ENCODE results near the gene ITGB3. TPM values are rescaled to one million over a fixed set of nuclear protein-coding genes. Genes with fewer than 3 reads are reported as not detected.

Gene ITGB3
- total and polyA plus RNA-seq, 9 of the 15 experiments (the other 6 are each of a cell fraction or from before 2014, with no cell fraction given) = 0.08 to 2.6 (median 0.62) TPM; not detected in 1

DNA sequence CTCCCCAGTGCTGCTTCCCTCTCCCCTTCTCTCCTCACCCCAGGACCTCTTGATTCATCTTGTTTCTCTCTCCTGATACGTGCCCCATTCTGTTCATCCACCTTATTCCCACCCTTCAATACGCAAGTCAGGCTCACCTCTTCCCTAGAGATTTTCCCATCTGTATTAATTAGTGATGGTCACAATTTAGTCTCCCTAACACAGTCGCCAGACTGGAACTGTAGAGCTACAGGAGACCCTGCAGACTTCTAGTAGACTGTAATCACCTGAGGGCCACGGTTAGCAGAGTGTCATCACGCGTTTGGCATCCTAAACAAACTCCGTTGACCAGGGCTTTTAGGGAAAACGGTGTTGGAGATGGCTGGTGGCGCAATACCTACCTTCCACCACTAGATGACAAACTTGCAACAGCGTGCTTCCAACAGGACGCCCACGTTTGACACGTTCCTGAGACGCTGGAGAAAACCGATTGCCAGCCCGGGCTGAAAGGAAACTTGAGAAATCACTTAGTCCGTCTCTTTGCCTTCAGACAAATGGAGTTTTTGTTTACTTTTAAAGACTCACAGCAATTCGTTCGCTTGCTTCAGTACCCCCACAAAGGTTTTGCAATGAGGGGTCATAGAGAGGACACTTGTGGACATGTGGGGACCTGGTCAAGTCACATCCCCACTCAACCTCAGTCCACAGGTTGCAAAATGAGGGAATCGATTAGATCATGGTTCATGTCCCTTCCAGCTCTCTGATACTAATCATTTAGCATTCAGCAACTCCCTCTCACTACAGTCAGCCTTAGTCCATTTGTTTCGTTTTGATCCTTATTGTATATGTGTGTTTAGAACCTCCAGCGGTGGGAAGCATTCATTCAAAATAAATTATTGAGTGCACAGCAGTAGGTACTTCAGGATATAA lies 23.8 kb upstream of the ITGB3 start (continued):
- TF ChIP-seq SMAD4 (CRISPR knock-in tag; conservative IDR thresholded peaks at IDR 0.05) (no peak), NR4A1 (CRISPR knock-in tag; IDR thresholded peaks at IDR 0.05) (no peak), NR4A1 (tag; IDR thresholded peaks at IDR 0.05) (peak; percentile 72; the same call in 1 of the 2 replicates), HDGF (IDR thresholded peaks at IDR 0.05) (0 out of 2 replicates have a peak, but pooled peaks have one; percentile 35), RFX7 (CRISPR knock-in tag; IDR thresholded peaks at IDR 0.05) (no peak), DNMT1 (IDR thresholded peaks at IDR 0.05) (0 out of 2 replicates have a peak, but pooled peaks have one; percentile 59), BCOR (IDR thresholded peaks at IDR 0.05) (peak; percentile 12; the same call in 1 of the 2 replicates), ZNF146 (CRISPR knock-in tag; IDR thresholded peaks at IDR 0.05; ENCODE audit: unreplicated experiment) (no peak), PHF20 (IDR thresholded peaks at IDR 0.05; ENCODE audit: partially characterized antibody) (peak; percentile 16), ARHGAP35 (IDR thresholded peaks at IDR 0.05; ENCODE audit: partially characterized antibody) (no peak), L3MBTL2 (IDR thresholded peaks at IDR 0.05) (peak; percentile 80), SOX6 (IDR thresholded peaks at IDR 0.05) (peak; percentile 49; the same call in 1 of the 2 replicates)
- TF ChIP-seq, protein P1, sequence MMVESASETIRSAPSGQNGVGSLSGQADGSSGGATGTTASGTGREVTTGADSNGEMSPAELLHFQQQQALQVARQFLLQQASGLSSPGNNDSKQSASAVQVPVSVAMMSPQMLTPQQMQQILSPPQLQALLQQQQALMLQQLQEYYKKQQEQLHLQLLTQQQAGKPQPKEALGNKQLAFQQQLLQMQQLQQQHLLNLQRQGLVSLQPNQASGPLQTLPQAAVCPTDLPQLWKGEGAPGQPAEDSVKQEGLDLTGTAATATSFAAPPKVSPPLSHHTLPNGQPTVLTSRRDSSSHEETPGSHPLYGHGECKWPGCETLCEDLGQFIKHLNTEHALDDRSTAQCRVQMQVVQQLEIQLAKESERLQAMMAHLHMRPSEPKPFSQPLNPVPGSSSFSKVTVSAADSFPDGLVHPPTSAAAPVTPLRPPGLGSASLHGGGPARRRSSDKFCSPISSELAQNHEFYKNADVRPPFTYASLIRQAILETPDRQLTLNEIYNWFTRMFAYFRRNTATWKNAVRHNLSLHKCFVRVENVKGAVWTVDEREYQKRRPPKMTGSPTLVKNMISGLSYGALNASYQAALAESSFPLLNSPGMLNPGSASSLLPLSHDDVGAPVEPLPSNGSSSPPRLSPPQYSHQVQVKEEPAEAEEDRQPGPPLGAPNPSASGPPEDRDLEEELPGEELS (CRISPR knock-in tag; IDR thresholded peaks at IDR 0.05; ENCODE audit: borderline replicate concordance) = peak; percentile 71; the same call in 1 of the 2 replicates
- TF ChIP-seq, protein P2, sequence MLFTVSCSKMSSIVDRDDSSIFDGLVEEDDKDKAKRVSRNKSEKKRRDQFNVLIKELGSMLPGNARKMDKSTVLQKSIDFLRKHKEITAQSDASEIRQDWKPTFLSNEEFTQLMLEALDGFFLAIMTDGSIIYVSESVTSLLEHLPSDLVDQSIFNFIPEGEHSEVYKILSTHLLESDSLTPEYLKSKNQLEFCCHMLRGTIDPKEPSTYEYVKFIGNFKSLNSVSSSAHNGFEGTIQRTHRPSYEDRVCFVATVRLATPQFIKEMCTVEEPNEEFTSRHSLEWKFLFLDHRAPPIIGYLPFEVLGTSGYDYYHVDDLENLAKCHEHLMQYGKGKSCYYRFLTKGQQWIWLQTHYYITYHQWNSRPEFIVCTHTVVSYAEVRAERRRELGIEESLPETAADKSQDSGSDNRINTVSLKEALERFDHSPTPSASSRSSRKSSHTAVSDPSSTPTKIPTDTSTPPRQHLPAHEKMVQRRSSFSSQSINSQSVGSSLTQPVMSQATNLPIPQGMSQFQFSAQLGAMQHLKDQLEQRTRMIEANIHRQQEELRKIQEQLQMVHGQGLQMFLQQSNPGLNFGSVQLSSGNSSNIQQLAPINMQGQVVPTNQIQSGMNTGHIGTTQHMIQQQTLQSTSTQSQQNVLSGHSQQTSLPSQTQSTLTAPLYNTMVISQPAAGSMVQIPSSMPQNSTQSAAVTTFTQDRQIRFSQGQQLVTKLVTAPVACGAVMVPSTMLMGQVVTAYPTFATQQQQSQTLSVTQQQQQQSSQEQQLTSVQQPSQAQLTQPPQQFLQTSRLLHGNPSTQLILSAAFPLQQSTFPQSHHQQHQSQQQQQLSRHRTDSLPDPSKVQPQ (CRISPR knock-in tag; IDR thresholded peaks at IDR 0.05; ENCODE audit: borderline replicate concordance) = no peak
- TF ChIP-seq, protein P3, sequence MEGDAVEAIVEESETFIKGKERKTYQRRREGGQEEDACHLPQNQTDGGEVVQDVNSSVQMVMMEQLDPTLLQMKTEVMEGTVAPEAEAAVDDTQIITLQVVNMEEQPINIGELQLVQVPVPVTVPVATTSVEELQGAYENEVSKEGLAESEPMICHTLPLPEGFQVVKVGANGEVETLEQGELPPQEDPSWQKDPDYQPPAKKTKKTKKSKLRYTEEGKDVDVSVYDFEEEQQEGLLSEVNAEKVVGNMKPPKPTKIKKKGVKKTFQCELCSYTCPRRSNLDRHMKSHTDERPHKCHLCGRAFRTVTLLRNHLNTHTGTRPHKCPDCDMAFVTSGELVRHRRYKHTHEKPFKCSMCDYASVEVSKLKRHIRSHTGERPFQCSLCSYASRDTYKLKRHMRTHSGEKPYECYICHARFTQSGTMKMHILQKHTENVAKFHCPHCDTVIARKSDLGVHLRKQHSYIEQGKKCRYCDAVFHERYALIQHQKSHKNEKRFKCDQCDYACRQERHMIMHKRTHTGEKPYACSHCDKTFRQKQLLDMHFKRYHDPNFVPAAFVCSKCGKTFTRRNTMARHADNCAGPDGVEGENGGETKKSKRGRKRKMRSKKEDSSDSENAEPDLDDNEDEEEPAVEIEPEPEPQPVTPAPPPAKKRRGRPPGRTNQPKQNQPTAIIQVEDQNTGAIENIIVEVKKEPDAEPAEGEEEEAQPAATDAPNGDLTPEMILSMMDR (IDR thresholded peaks at IDR 0.05 in 2 of 3, conservative IDR thresholded peaks at IDR 0.05 in 1 of 3; ENCODE audit: insufficient read depth in 2 of 3, low read depth in 1 of 3, low read length in 3 of 3) = peak; percentile 95 to 99 (median 99)
- TF ChIP-seq, protein P4, sequence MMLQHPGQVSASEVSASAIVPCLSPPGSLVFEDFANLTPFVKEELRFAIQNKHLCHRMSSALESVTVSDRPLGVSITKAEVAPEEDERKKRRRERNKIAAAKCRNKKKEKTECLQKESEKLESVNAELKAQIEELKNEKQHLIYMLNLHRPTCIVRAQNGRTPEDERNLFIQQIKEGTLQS (IDR thresholded peaks at IDR 0.05) = peak; percentile 29; the same call in 1 of the 2 replicates
- TF ChIP-seq, protein P4 (CRISPR knock-in tag; conservative IDR thresholded peaks at IDR 0.05) = peak; percentile 55; the same call in 1 of the 2 replicates
- TF ChIP-seq, protein P5, sequence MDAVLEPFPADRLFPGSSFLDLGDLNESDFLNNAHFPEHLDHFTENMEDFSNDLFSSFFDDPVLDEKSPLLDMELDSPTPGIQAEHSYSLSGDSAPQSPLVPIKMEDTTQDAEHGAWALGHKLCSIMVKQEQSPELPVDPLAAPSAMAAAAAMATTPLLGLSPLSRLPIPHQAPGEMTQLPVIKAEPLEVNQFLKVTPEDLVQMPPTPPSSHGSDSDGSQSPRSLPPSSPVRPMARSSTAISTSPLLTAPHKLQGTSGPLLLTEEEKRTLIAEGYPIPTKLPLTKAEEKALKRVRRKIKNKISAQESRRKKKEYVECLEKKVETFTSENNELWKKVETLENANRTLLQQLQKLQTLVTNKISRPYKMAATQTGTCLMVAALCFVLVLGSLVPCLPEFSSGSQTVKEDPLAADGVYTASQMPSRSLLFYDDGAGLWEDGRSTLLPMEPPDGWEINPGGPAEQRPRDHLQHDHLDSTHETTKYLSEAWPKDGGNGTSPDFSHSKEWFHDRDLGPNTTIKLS (IDR thresholded peaks at IDR 0.05; ENCODE audit: borderline replicate concordance, low read depth) = 0 out of 2 replicates have a peak, but pooled peaks have one; percentile 51
